ELF-1 (cell line): Measurements from ENCODE around the gene TTYH3.

Experiments used
- DNase-seq: peaks from one replicate; pipeline ENCODE4 v3.0.0-alpha.2; 2016; ENCODE audit warnings: low read depth, low spot score

TTYH3 gene

GRCh38 chr7:2616387-2617324 is 15.1 kb upstream of the TTYH3 start:
- peak; percentile 51 for DNase-seq

- DNase-seq, result no peak
Measured at GRCh38 chr7:2617325-2617905, 14.4 kb upstream of the TTYH3 start.

GRCh38 chr7:2619116-2619515 is 12.7 kb upstream of the TTYH3 start:
- DNase-seq, result no peak

GRCh38 chr7:2621061-2621828 is 10.5 kb upstream of the TTYH3 start:
- peak; percentile 56 for DNase-seq

- DNase-seq, result peak; percentile 71
Measured at GRCh38 chr7:2621948-2622640, 9.7 kb upstream of the TTYH3 start.

- no peak for DNase-seq
Measured at GRCh38 chr7:2622869-2623697, 8.7 kb upstream of the TTYH3 start.

- no peak for DNase-seq
Measured at GRCh38 chr7:2623698-2624014, 8.1 kb upstream of the TTYH3 start.

GRCh38 chr7:2624293-2624886 is 7.4 kb upstream of the TTYH3 start:
- DNase-seq, result no peak

- DNase-seq, result no peak
Measured at GRCh38 chr7:2626498-2627117, 5.2 kb upstream of the TTYH3 start.

GRCh38 chr7:2627258-2628129 is 4.3 kb upstream of the TTYH3 start:
- no peak for DNase-seq

- DNase-seq, result no peak
Measured at GRCh38 chr7:2628130-2628482, 3.7 kb upstream of the TTYH3 start.

- DNase-seq, result no peak
Measured at GRCh38 chr7:2628891-2629290, 2.9 kb upstream of the TTYH3 start.

- no peak for DNase-seq
Measured at GRCh38 chr7:2629746-2630681, 1.8 kb upstream of the TTYH3 start.

GRCh38 chr7:2632733-2633537 is 1.1 kb downstream of the TTYH3 start:
- peak; percentile 69 for DNase-seq

GRCh38 chr7:2633538-2634266 is 1.9 kb downstream of the TTYH3 start:
- DNase-seq, result peak; percentile 78

- no peak for DNase-seq
Measured at GRCh38 chr7:2634267-2635145, 2.7 kb downstream of the TTYH3 start.
